ENCODE results near the gene HES1.

Gene HES1

DNA sequence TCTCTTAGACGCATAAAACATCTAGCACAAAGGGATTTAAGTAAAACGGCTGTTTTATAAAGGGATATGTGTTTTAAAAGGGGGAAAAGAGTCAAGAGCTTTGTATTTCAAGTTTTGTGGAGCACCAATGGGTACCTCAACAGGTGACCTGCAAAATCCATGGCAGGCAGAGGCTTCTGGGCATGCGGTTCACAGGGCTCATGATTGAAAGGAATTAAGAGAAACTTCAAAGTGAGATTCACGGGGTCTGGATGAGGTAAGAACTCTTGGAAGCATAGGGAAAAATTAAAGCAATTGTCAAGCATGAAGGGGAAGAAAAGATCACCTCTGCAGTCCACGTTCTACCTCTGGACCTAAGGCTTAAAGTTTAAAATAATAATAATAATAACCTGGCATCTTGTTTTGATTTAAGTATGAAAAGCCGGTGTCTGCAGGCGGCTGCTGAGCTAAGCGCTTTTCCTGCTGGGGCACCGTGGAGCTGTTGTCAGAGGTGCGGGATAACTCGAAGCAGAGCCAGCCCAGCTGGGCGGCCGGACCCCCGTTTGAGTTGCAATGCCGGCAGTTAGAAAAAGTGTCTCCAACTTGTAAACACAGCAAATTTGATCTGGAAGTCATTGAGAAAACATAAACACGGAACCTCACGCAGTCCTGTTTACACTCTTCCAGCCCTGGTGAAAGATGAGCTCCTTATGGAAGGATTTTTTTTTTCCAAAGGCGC, 40.5 kb downstream of the HES1 start:
- Histone ChIP-seq H3K4me3 (ENCODE audit: low read length) (no peak overlapping the region), H3K9ac (ENCODE audit: low read length) (no peak overlapping the region), H3K4me2 (ENCODE audit: low read length) (no peak overlapping the region), H3K9me3 (ENCODE audit: insufficient read depth, low read length) (no peaks in the 10 kb centered on the region), H4K20me1 (ENCODE audit: insufficient read depth, low read length) (no peaks in the 10 kb centered on the region), H3K27ac (ENCODE audit: low read length) (no peak overlapping the region), H3K4me1 (ENCODE audit: low read length) (no peaks in the 10 kb centered on the region), H3K36me3 (replicated peaks; ENCODE audit: low read depth, low read length) (no peaks in the 10 kb centered on the region), H2AFZ (ENCODE audit: low read depth, low read length) (no peak overlapping the region), H3K27me3 (ENCODE audit: low read depth, low read length) (peaks cover 15% of the 10 kb centered on the region), H3K79me2 (ENCODE audit: low read length) (no peaks in the 10 kb centered on the region)
- no peak for TF ChIP-seq EZH2phosphoT487 (IDR thresholded peaks at IDR 0.05; ENCODE audit: low read depth)
- TF ChIP-seq, protein P1, sequence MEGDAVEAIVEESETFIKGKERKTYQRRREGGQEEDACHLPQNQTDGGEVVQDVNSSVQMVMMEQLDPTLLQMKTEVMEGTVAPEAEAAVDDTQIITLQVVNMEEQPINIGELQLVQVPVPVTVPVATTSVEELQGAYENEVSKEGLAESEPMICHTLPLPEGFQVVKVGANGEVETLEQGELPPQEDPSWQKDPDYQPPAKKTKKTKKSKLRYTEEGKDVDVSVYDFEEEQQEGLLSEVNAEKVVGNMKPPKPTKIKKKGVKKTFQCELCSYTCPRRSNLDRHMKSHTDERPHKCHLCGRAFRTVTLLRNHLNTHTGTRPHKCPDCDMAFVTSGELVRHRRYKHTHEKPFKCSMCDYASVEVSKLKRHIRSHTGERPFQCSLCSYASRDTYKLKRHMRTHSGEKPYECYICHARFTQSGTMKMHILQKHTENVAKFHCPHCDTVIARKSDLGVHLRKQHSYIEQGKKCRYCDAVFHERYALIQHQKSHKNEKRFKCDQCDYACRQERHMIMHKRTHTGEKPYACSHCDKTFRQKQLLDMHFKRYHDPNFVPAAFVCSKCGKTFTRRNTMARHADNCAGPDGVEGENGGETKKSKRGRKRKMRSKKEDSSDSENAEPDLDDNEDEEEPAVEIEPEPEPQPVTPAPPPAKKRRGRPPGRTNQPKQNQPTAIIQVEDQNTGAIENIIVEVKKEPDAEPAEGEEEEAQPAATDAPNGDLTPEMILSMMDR (IDR thresholded peaks at IDR 0.05; ENCODE audit: low read depth, low read length) = no peak

DNA sequence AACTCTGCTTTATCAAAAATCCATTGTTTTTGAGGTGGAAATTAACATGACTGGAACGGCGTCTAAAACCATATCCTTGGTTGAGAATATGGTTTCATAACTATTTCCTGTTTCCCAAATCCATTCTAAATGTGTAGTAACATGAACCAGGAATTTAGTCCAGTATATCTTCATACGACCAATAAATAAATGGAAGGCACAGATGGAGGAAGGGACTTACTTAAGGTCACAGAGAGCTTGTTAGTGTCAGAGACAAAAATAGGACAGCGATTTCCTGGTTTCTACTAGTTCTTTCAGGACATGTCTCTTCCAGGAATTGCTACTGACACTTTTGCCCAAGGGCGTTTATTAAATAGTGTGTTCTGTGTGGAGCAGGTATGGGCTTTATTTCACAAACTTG, 41.2 kb downstream of the HES1 start:
- H3K27me3 ChIP-seq (ENCODE audit: low read depth, low read length) = 0 out of 2 replicates have a peak, but pooled peaks cover 10% of the 10 kb centered on the region
- H2AFZ ChIP-seq (ENCODE audit: low read depth, low read length) = no peak overlapping the region
- no peaks in the 10 kb centered on the region for H3K9me3 ChIP-seq (ENCODE audit: insufficient read depth, low read length)
- H3K79me2 ChIP-seq (ENCODE audit: low read length) = no peaks in the 10 kb centered on the region
- H3K27ac ChIP-seq (ENCODE audit: low read length) = no peak overlapping the region
- H3K4me3 ChIP-seq (ENCODE audit: low read length) = no peak overlapping the region
- no peaks in the 10 kb centered on the region for H4K20me1 ChIP-seq (ENCODE audit: insufficient read depth, low read length)
- no peak overlapping the region for H3K9ac ChIP-seq (ENCODE audit: low read length)
- TF ChIP-seq, protein P1 (IDR thresholded peaks at IDR 0.05; ENCODE audit: low read depth, low read length) = no peak
- TF ChIP-seq EZH2phosphoT487 (IDR thresholded peaks at IDR 0.05; ENCODE audit: low read depth) = no peak
- no peak overlapping the region for H3K4me2 ChIP-seq (ENCODE audit: low read length)
- no peaks in the 10 kb centered on the region for H3K36me3 ChIP-seq (replicated peaks; ENCODE audit: low read depth, low read length)
- H3K4me1 ChIP-seq (ENCODE audit: low read length) = no peaks in the 10 kb centered on the region

DNA sequence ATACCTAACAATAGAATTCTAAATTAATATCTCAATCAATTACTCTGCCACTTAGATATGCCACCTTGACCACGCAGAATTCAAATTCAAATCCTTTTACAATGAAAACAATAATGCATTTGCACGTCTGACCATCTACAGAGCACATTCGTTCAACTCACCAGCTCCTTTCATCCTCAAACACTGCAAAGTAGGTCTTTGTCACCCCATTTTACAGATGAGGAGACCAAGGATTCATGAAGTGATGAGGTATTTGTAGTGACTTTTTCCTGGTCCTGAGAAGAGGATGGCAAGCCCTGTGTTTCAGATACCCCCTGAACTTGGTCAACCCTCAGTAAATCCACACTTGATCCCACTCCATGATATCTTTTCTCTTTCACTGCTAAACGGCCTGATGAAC, 42.2 kb downstream of the HES1 start:
- H3K27me3 ChIP-seq (ENCODE audit: low read depth, low read length) = 0 out of 2 replicates have a peak, but pooled peaks cover 8% of the 10 kb centered on the region
- no peak overlapping the region for H2AFZ ChIP-seq (ENCODE audit: low read depth, low read length)

DNA sequence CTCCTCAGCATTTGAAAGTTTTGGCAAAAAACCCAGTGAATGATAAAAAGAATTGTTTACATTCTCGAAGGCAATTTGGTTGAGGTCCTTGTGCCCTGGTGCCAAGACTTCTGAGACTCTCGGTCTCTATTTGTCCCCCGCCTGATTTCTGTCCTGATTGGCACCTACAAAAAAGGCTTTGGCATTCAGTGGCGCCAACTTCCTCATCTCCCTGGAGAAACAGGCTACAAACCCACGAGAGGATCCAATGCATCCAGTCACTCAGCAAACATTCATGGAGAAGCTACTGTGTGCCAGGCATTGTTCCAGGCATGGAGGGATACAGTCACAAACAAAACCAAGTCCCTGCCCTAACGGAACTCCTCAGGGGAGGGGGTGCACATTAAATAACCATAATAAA, 42.7 kb downstream of the HES1 start:
- no peak for TF ChIP-seq EZH2phosphoT487 (IDR thresholded peaks at IDR 0.05; ENCODE audit: low read depth)
- TF ChIP-seq, protein P1 (IDR thresholded peaks at IDR 0.05; ENCODE audit: low read depth, low read length) = no peak
- Histone ChIP-seq H2AFZ (ENCODE audit: low read depth, low read length) (no peak overlapping the region), H3K4me3 (ENCODE audit: low read length) (no peak overlapping the region), H3K9me3 (ENCODE audit: insufficient read depth, low read length) (no peaks in the 10 kb centered on the region), H3K27ac (ENCODE audit: low read length) (no peak overlapping the region), H3K36me3 (replicated peaks; ENCODE audit: low read depth, low read length) (no peaks in the 10 kb centered on the region), H3K79me2 (ENCODE audit: low read length) (no peaks in the 10 kb centered on the region), H3K27me3 (ENCODE audit: low read depth, low read length) (0 out of 2 replicates have a peak, but pooled peaks cover 5% of the 10 kb centered on the region), H4K20me1 (ENCODE audit: insufficient read depth, low read length) (no peaks in the 10 kb centered on the region), H3K9ac (ENCODE audit: low read length) (no peak overlapping the region), H3K4me2 (ENCODE audit: low read length) (no peak overlapping the region), H3K4me1 (ENCODE audit: low read length) (no peaks in the 10 kb centered on the region)

More for the DNA sequence above, 42.2 kb downstream of the HES1 start:
- H4K20me1 ChIP-seq (ENCODE audit: insufficient read depth, low read length) = no peaks in the 10 kb centered on the region
- H3K27ac ChIP-seq (ENCODE audit: low read length) = no peak overlapping the region
- H3K4me1 ChIP-seq (ENCODE audit: low read length) = no peaks in the 10 kb centered on the region
- H3K9me3 ChIP-seq (ENCODE audit: insufficient read depth, low read length) = no peaks in the 10 kb centered on the region
- H3K4me2 ChIP-seq (ENCODE audit: low read length) = no peak overlapping the region
- H3K36me3 ChIP-seq (replicated peaks; ENCODE audit: low read depth, low read length) = no peaks in the 10 kb centered on the region
- H3K79me2 ChIP-seq (ENCODE audit: low read length) = no peaks in the 10 kb centered on the region
- H3K4me3 ChIP-seq (ENCODE audit: low read length) = no peak overlapping the region
- H3K9ac ChIP-seq (ENCODE audit: low read length) = no peak overlapping the region
- TF ChIP-seq, protein P1 (IDR thresholded peaks at IDR 0.05; ENCODE audit: low read depth, low read length) = no peak
- TF ChIP-seq EZH2phosphoT487 (IDR thresholded peaks at IDR 0.05; ENCODE audit: low read depth) = no peak

Data from OCI-LY3 (cell line).